ENCODE measurements around the gene CRADD.

The CRADD gene

GRCh38 chr12:93653079-93653478, 24.1 kb upstream of the CRADD start:
- H3K4me1 ChIP-seq (ENCODE audit: control insufficient read depth, insufficient read depth, low read length) = no peaks in the 10 kb centered on the region
- H3K9ac ChIP-seq (ENCODE audit: low read length) = no peak overlapping the region

DNA sequence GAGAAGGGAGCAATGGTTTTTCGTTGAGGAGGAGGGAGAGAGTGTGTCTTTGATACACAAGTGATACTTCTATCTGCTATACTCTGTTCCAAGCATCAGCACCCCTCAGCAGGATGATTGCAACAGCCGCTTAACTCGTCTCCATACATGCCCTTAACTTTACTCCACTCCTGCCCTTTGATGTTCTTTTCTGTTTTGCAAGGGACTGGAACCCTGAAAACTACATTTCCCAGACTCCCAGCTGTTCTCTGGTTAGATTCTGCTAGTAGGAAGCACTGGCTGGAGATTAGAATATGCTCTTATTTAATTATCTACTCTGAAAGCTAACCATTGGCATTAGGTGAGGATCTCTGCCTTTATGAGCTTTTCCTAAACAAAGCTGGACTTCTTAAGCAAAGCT, 23.5 kb upstream of the CRADD start:
- no peaks in the 10 kb centered on the region for H3K27me3 ChIP-seq (ENCODE audit: control insufficient read depth, insufficient read depth, low read length)
- H3K9me3 ChIP-seq (ENCODE audit: control insufficient read depth, insufficient read depth, low read depth, low read length) = no peaks in the 10 kb centered on the region
- no peaks in the 10 kb centered on the region for H3K4me1 ChIP-seq (ENCODE audit: control insufficient read depth, insufficient read depth, low read length)
- no peak overlapping the region for H3K9ac ChIP-seq (ENCODE audit: low read length)
- H3K4me3 ChIP-seq (ENCODE audit: low read depth, low read length) = no peak overlapping the region
- no peak overlapping the region for H3K27ac ChIP-seq (ENCODE audit: low read depth, low read length)
- no peaks in the 10 kb centered on the region for H3K36me3 ChIP-seq (ENCODE audit: control insufficient read depth, insufficient read depth, low read length)

More at GRCh38 chr12:93653079-93653478, 24.1 kb upstream of the CRADD start:
- H3K36me3 ChIP-seq (ENCODE audit: control insufficient read depth, insufficient read depth, low read length) = no peaks in the 10 kb centered on the region
- H3K27ac ChIP-seq (ENCODE audit: low read depth, low read length) = no peak overlapping the region
- no peak overlapping the region for H3K4me3 ChIP-seq (ENCODE audit: low read depth, low read length)
- H3K9me3 ChIP-seq (ENCODE audit: control insufficient read depth, insufficient read depth, low read depth, low read length) = no peaks in the 10 kb centered on the region
- no peaks in the 10 kb centered on the region for H3K27me3 ChIP-seq (ENCODE audit: control insufficient read depth, insufficient read depth, low read length)

- H3K9ac ChIP-seq (ENCODE audit: low read length) = no peak overlapping the region
- H3K36me3 ChIP-seq (ENCODE audit: control insufficient read depth, insufficient read depth, low read length) = no peaks in the 10 kb centered on the region
- no peaks in the 10 kb centered on the region for H3K27me3 ChIP-seq (ENCODE audit: control insufficient read depth, insufficient read depth, low read length)
- no peak overlapping the region for H3K27ac ChIP-seq (ENCODE audit: low read depth, low read length)
- H3K9me3 ChIP-seq (ENCODE audit: control insufficient read depth, insufficient read depth, low read depth, low read length) = no peaks in the 10 kb centered on the region
- H3K4me1 ChIP-seq (ENCODE audit: control insufficient read depth, insufficient read depth, low read length) = no peaks in the 10 kb centered on the region
- no peak overlapping the region for H3K4me3 ChIP-seq (ENCODE audit: low read depth, low read length)
Observed at GRCh38 chr12:93654421-93654820, 22.8 kb upstream of the CRADD start.

DNA sequence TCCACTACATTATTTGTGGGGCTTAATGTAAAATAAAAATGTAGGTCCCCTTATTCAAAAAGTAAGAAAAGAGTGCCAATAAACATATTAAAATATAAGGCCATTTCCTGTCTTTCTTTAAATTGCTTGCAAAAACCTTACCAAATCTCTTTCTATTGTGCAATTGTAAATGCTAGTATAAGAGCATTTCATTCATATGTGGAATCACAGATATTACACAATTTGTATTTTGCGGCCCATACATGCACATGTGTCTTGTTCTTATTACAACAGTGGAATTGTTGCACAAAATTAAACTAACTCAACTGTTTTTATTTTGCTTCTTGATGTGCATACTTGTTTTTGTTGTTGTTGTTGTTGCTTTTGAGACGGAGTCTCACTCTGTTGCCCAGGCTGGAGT, 20.1 kb upstream of the CRADD start:
- Histone ChIP-seq H3K27me3 (ENCODE audit: control insufficient read depth, insufficient read depth, low read length) (no peaks in the 10 kb centered on the region), H3K4me1 (ENCODE audit: control insufficient read depth, insufficient read depth, low read length) (no peaks in the 10 kb centered on the region), H3K9ac (ENCODE audit: low read length) (no peak overlapping the region), H3K27ac (ENCODE audit: low read depth, low read length) (no peak overlapping the region), H3K9me3 (ENCODE audit: control insufficient read depth, insufficient read depth, low read depth, low read length) (no peaks in the 10 kb centered on the region), H3K36me3 (ENCODE audit: control insufficient read depth, insufficient read depth, low read length) (no peaks in the 10 kb centered on the region), H3K4me3 (ENCODE audit: low read depth, low read length) (no peak overlapping the region)

DNA sequence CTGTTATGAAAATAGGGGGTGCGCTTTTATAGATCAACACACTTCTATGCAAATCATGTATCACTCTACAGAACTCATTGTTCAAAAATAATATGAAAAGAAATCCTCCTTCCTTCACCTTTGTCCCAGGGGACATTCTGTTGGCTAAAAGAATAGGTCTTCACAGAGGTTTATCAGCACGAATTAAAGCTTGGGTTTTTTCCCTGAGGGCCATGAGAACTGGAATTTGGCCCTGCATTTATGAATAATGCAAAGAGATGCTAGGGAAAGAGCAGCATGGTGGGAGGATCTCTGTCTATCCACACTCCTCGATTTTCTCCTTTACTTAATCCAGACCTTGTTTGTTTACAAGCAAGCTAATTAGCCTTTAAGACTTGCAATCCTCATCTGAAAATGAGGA, 16.2 kb upstream of the CRADD start:
- H3K36me3 ChIP-seq (ENCODE audit: control insufficient read depth, insufficient read depth, low read length) = no peaks in the 10 kb centered on the region
- H3K4me3 ChIP-seq (ENCODE audit: low read depth, low read length) = no peak overlapping the region
- no peak overlapping the region for H3K9ac ChIP-seq (ENCODE audit: low read length)
- H3K4me1 ChIP-seq (ENCODE audit: control insufficient read depth, insufficient read depth, low read length) = no peaks in the 10 kb centered on the region
- no peak overlapping the region for H3K27ac ChIP-seq (ENCODE audit: low read depth, low read length)
- H3K9me3 ChIP-seq (ENCODE audit: control insufficient read depth, insufficient read depth, low read depth, low read length) = no peaks in the 10 kb centered on the region
- H3K27me3 ChIP-seq (ENCODE audit: control insufficient read depth, insufficient read depth, low read length) = no peaks in the 10 kb centered on the region

GRCh38 chr12:93663006-93663728, 14.0 kb upstream of the CRADD start:
- Histone ChIP-seq H3K27me3 (ENCODE audit: control insufficient read depth, insufficient read depth, low read length) (no peaks in the 10 kb centered on the region), H3K4me1 (ENCODE audit: control insufficient read depth, insufficient read depth, low read length) (no peaks in the 10 kb centered on the region), H3K9ac (ENCODE audit: low read length) (no peak overlapping the region), H3K9me3 (ENCODE audit: control insufficient read depth, insufficient read depth, low read depth, low read length) (no peaks in the 10 kb centered on the region), H3K36me3 (ENCODE audit: control insufficient read depth, insufficient read depth, low read length) (no peaks in the 10 kb centered on the region), H3K27ac (ENCODE audit: low read depth, low read length) (no peak overlapping the region), H3K4me3 (ENCODE audit: low read depth, low read length) (no peak overlapping the region)

DNA sequence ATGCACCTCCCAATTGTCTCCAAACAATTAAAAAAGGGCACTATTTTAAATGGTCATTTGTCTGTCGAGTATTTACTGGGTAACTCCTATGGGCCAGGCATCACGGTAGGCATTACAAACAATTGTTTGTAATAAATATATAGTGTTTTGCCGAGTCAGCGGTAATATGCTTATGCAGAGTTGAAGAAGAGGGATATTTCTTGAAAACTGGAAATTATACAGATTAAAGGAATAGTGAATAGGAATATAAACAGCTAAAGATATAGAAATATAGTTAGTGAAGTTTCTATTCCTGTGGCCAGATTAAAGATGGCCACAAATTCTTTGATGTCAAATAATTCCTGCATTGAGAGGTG, 13.5 kb upstream of the CRADD start:
- H3K9me3 ChIP-seq (ENCODE audit: control insufficient read depth, insufficient read depth, low read depth, low read length) = 0 out of 2 replicates have a peak, but pooled peaks cover 2% of the 10 kb centered on the region
- H3K9ac ChIP-seq (ENCODE audit: low read length) = no peak overlapping the region
- H3K27me3 ChIP-seq (ENCODE audit: control insufficient read depth, insufficient read depth, low read length) = no peaks in the 10 kb centered on the region
- no peak overlapping the region for H3K27ac ChIP-seq (ENCODE audit: low read depth, low read length)
- H3K4me3 ChIP-seq (ENCODE audit: low read depth, low read length) = no peak overlapping the region
- no peaks in the 10 kb centered on the region for H3K4me1 ChIP-seq (ENCODE audit: control insufficient read depth, insufficient read depth, low read length)
- no peaks in the 10 kb centered on the region for H3K36me3 ChIP-seq (ENCODE audit: control insufficient read depth, insufficient read depth, low read length)

DNA sequence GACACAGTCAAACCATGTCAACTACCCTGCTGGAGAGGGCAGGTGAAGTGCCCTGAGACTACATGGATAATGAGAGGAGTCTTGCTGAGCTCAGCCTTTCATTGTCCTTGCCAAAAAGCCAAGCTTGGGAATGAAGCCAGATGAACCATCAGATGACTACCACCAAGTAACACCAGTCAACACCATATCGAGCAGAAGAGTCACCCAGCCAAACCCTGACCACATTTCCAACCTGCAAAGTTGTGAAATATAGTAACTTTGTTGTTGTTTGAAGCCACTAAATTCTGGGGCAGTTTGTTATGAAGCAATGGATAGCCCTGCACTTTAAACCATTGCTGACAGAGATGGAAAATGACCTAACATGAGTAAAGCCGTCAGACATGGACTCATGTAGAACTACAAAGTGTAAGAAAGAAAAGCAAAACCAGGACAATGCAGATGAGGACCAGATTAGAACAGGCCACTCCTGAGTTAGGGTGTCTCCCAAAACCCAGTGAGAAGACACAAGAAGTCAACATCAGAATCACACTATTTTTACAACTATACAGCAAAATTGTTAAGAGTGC, 12.5 kb upstream of the CRADD start:
- Histone ChIP-seq H3K27ac (ENCODE audit: low read depth, low read length) (no peak overlapping the region), H3K4me1 (ENCODE audit: control insufficient read depth, insufficient read depth, low read length) (no peaks in the 10 kb centered on the region), H3K36me3 (ENCODE audit: control insufficient read depth, insufficient read depth, low read length) (no peaks in the 10 kb centered on the region), H3K9ac (ENCODE audit: low read length) (no peak overlapping the region), H3K27me3 (ENCODE audit: control insufficient read depth, insufficient read depth, low read length) (no peaks in the 10 kb centered on the region), H3K9me3 (ENCODE audit: control insufficient read depth, insufficient read depth, low read depth, low read length) (peaks cover 10% of the 10 kb centered on the region; the same call in 1 of the 2 replicates), H3K4me3 (ENCODE audit: low read depth, low read length) (no peak overlapping the region)

- H3K4me3 ChIP-seq (ENCODE audit: low read depth, low read length) = no peak overlapping the region
- no peaks in the 10 kb centered on the region for H3K4me1 ChIP-seq (ENCODE audit: control insufficient read depth, insufficient read depth, low read length)
- no peak overlapping the region for H3K27ac ChIP-seq (ENCODE audit: low read depth, low read length)
- no peaks in the 10 kb centered on the region for H3K36me3 ChIP-seq (ENCODE audit: control insufficient read depth, insufficient read depth, low read length)
- peaks cover 11% of the 10 kb centered on the region; the same call in 1 of the 2 replicates for H3K9me3 ChIP-seq (ENCODE audit: control insufficient read depth, insufficient read depth, low read depth, low read length)
- no peak overlapping the region for H3K9ac ChIP-seq (ENCODE audit: low read length)
- no peaks in the 10 kb centered on the region for H3K27me3 ChIP-seq (ENCODE audit: control insufficient read depth, insufficient read depth, low read length)
Observed at GRCh38 chr12:93667672-93668071, 9.5 kb upstream of the CRADD start.

DNA sequence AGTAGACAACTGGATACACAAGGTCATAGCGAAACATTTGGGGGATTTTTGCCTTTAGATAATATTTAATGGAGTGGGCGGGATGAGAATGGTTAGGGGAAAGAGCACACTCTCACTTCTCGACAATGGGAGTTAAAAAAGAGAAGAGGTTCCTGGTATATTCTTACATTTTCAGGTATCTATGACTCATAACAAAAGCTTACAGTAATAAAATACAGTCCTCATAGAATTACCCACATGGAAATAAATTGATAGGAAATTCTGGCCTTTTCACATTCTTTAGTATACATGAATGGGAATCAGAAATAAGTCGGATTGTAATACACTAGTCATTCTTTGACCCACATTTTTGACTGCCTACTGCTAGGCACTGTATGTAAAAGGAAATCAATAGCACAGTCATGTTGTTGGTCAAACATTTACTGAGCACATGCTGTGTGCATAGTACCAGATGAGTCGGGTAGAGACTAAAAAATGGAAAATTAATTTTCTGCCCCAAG, 8.2 kb upstream of the CRADD start:
- H3K9me3 ChIP-seq (ENCODE audit: control insufficient read depth, insufficient read depth, low read depth, low read length) = peaks cover 11% of the 10 kb centered on the region; the same call in 1 of the 2 replicates
- H3K4me1 ChIP-seq (ENCODE audit: control insufficient read depth, insufficient read depth, low read length) = no peaks in the 10 kb centered on the region
- H3K4me3 ChIP-seq (ENCODE audit: low read depth, low read length) = no peak overlapping the region
- no peak overlapping the region for H3K9ac ChIP-seq (ENCODE audit: low read length)
- H3K36me3 ChIP-seq (ENCODE audit: control insufficient read depth, insufficient read depth, low read length) = no peaks in the 10 kb centered on the region
- no peak overlapping the region for H3K27ac ChIP-seq (ENCODE audit: low read depth, low read length)
- H3K27me3 ChIP-seq (ENCODE audit: control insufficient read depth, insufficient read depth, low read length) = no peaks in the 10 kb centered on the region

- no peaks in the 10 kb centered on the region for H3K4me1 ChIP-seq (ENCODE audit: control insufficient read depth, insufficient read depth, low read length)
- no peak overlapping the region for H3K9ac ChIP-seq (ENCODE audit: low read length)
- H3K9me3 ChIP-seq (ENCODE audit: control insufficient read depth, insufficient read depth, low read depth, low read length) = peaks cover 11% of the 10 kb centered on the region; the same call in 1 of the 2 replicates
- H3K36me3 ChIP-seq (ENCODE audit: control insufficient read depth, insufficient read depth, low read length) = no peaks in the 10 kb centered on the region
- no peaks in the 10 kb centered on the region for H3K27me3 ChIP-seq (ENCODE audit: control insufficient read depth, insufficient read depth, low read length)
- H3K4me3 ChIP-seq (ENCODE audit: low read depth, low read length) = no peak overlapping the region
- no peak overlapping the region for H3K27ac ChIP-seq (ENCODE audit: low read depth, low read length)
Observed at GRCh38 chr12:93669452-93669851, 7.7 kb upstream of the CRADD start.
